ENCODE results near the gene CMIP. TPM values are rescaled to one million over a fixed set of nuclear protein-coding genes. Genes with fewer than 3 reads are reported as not detected.

CMIP gene
- total RNA-seq, 1 experiment from 2014 or later: 68.0 TPM

DNA sequence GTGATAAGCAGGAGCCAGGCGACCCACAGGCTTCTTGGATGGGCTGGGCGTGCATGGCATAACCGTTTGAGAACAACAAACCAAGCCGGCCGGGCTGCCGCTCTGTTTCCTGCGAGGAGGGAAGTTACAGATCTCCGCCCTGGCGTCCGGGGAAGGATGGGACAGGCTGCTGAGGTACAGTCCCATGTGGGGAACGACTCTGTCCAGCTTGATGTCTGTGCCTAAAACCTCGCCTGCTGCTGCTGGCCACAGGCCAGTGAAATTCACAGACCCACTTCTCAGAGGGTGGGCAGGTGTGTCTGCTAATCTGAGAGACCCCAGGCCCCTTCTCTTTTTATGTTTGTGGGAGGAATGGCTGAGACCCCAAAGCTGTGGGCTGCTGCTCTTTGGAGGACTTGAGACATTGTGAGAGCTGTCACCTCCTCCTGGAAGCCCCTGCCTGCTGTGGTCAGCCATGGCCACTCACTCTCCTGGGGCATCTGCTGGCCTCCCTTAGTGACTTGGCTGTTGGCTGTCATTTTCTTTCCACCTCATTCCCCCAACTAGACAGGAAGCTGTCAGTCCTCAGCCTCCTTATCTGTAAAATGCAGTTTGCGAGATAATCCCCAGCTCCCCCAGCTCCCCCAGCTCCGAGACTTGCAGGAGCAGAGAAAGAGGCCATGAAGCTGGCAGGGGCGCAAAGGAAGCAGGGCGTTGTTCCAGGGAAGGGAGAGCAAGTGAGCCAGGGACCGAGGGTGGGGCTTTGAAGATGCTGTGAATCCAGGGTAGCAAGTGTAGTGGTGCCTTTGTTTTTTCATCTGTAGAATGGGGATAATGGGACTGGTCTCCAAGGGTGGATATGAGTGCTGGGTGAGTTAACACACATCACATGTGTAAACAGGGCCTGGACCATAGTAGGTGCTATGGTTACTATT, 51.0 kb downstream of the CMIP start:
- peaks cover 16% of the 10 kb centered on the region for H3K4me1 ChIP-seq
- Mint-ChIP-seq H3K4me3 (ENCODE audit: unreplicated experiment) (no peak overlapping the region), H3K36me3 (ENCODE audit: insufficient read depth, unreplicated experiment) (peaks cover 13% of the 10 kb centered on the region), H3K27ac (ENCODE audit: unreplicated experiment) (no peak overlapping the region), H3K27me3 (ENCODE audit: insufficient read depth, unreplicated experiment) (no peaks in the 10 kb centered on the region), H3K9me3 (ENCODE audit: unreplicated experiment) (no peaks in the 10 kb centered on the region), H3K4me1 (ENCODE audit: low read depth, unreplicated experiment) (peaks cover 19% of the 10 kb centered on the region)
- DNase-seq: no peak
- BruUV-seq (replicated peaks): no TSS peak
- intact Hi-C loops (cut with micrococcal nuclease; ENCODE audit: unreplicated experiment): no loop called here
- no peaks in the 10 kb centered on the region for H3K27me3 ChIP-seq (replicated peaks; ENCODE audit: control insufficient read depth, insufficient read depth, low read length)
- ChIA-PET POLR2A (no interaction called here), CTCF (interaction anchor here (1.7 kb wide), 1 partner anchor 45 kb away, joined by 3 read pairs; no protein-coding TSS in a partner anchor)
- H3K4me3 ChIP-seq (ENCODE audit: low read depth, low read length): no peak overlapping the region
- no peaks in the 10 kb centered on the region for H3K9me3 ChIP-seq
- H3K36me3 ChIP-seq (ENCODE audit: control insufficient read depth, insufficient read depth, low read length): peaks cover 2% of the 10 kb centered on the region; the same call in 1 of the 2 replicates
- TF ChIP-seq, protein P1, sequence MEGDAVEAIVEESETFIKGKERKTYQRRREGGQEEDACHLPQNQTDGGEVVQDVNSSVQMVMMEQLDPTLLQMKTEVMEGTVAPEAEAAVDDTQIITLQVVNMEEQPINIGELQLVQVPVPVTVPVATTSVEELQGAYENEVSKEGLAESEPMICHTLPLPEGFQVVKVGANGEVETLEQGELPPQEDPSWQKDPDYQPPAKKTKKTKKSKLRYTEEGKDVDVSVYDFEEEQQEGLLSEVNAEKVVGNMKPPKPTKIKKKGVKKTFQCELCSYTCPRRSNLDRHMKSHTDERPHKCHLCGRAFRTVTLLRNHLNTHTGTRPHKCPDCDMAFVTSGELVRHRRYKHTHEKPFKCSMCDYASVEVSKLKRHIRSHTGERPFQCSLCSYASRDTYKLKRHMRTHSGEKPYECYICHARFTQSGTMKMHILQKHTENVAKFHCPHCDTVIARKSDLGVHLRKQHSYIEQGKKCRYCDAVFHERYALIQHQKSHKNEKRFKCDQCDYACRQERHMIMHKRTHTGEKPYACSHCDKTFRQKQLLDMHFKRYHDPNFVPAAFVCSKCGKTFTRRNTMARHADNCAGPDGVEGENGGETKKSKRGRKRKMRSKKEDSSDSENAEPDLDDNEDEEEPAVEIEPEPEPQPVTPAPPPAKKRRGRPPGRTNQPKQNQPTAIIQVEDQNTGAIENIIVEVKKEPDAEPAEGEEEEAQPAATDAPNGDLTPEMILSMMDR (IDR thresholded peaks at IDR 0.05; ENCODE audit: insufficient read depth in 1 of 2, low read depth in 1 of 2, low read length in 1 of 2, severe bottlenecking in 1 of 2, unreplicated experiment in 1 of 2): no peak

DNA sequence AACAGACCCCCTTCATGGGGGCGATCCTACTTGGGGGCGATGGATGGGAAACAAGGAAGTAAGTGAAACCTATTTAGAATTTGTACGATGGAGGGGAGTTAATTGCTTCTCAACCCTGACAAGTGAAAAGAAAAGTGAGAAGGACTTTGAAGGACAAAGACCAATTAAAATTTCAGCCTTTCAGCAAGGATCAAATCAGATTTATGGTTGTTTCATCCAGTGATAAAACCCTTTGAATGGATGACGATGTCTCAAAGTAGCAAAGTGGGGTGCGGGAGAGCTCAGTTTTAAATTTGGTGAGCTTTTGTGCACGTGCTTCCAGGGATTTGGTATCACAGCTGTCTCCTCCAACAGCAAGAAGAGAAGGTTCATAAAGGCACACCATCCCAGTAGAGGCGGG, 51.7 kb downstream of the CMIP start:
- CTCF ChIA-PET: no interaction called here
- POLR2A ChIA-PET: no interaction called here
- no peak overlapping the region for H3K4me3 Mint-ChIP-seq (ENCODE audit: unreplicated experiment)
- TF ChIP-seq, protein P1 (IDR thresholded peaks at IDR 0.05; ENCODE audit: insufficient read depth in 1 of 2, low read depth in 1 of 2, low read length in 1 of 2, severe bottlenecking in 1 of 2, unreplicated experiment in 1 of 2): no peak
- peaks cover 23% of the 10 kb centered on the region for H3K4me1 Mint-ChIP-seq (ENCODE audit: low read depth, unreplicated experiment)
- H3K36me3 Mint-ChIP-seq (ENCODE audit: insufficient read depth, unreplicated experiment): peaks cover 17% of the 10 kb centered on the region
- no TSS peak for BruUV-seq (replicated peaks)
- Histone ChIP-seq H3K4me3 (ENCODE audit: low read depth, low read length) (no peak overlapping the region), H3K4me1 (peaks cover 16% of the 10 kb centered on the region), H3K36me3 (ENCODE audit: control insufficient read depth, insufficient read depth, low read length) (peaks cover 2% of the 10 kb centered on the region; the same call in 1 of the 2 replicates), H3K9me3 (no peaks in the 10 kb centered on the region), H3K27me3 (replicated peaks; ENCODE audit: control insufficient read depth, insufficient read depth, low read length) (no peaks in the 10 kb centered on the region)
- no peaks in the 10 kb centered on the region for H3K9me3 Mint-ChIP-seq (ENCODE audit: unreplicated experiment)
- no peak overlapping the region for H3K27ac Mint-ChIP-seq (ENCODE audit: unreplicated experiment)
- no peaks in the 10 kb centered on the region for H3K27me3 Mint-ChIP-seq (ENCODE audit: insufficient read depth, unreplicated experiment)
- intact Hi-C loops (cut with micrococcal nuclease; ENCODE audit: unreplicated experiment): no loop called here
- no peak for DNase-seq

DNA sequence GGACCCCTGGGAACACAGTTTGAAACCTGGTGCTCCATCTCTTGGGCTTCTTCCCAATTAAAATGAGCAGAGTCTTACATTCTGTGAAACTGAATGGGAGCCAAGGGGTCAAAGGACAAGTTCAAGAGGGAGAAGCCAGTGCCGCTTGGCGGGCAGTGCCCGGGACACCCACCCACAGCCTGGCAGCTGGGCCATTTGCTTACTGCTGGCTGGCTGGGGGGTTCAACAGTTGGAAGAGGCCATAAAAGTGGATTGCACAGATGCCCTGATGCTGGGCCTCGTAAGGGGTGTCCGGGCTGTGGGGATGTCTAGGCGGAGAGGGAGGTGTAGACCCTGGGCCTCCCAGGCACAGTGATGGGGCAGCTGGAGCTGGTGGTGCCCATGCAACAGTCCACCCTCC, 52.1 kb downstream of the CMIP start:
- intact Hi-C loops (cut with micrococcal nuclease; ENCODE audit: unreplicated experiment): no loop called here
- Histone ChIP-seq H3K4me1 (peaks cover 16% of the 10 kb centered on the region), H3K27me3 (replicated peaks; ENCODE audit: control insufficient read depth, insufficient read depth, low read length) (no peaks in the 10 kb centered on the region), H3K9me3 (no peaks in the 10 kb centered on the region), H3K4me3 (ENCODE audit: low read depth, low read length) (no peak overlapping the region), H3K36me3 (ENCODE audit: control insufficient read depth, insufficient read depth, low read length) (peaks cover 2% of the 10 kb centered on the region; the same call in 1 of the 2 replicates)
- peaks cover 17% of the 10 kb centered on the region for H3K36me3 Mint-ChIP-seq (ENCODE audit: insufficient read depth, unreplicated experiment)
- CTCF ChIA-PET: no interaction called here
- no peaks in the 10 kb centered on the region for H3K9me3 Mint-ChIP-seq (ENCODE audit: unreplicated experiment)
- POLR2A ChIA-PET: no interaction called here
- no TSS peak for BruUV-seq (replicated peaks)
- no peak for DNase-seq
- H3K4me3 Mint-ChIP-seq (ENCODE audit: unreplicated experiment): no peak overlapping the region
- no peaks in the 10 kb centered on the region for H3K27me3 Mint-ChIP-seq (ENCODE audit: insufficient read depth, unreplicated experiment)
- no peak overlapping the region for H3K27ac Mint-ChIP-seq (ENCODE audit: unreplicated experiment)
- peaks cover 23% of the 10 kb centered on the region for H3K4me1 Mint-ChIP-seq (ENCODE audit: low read depth, unreplicated experiment)
- TF ChIP-seq, protein P1 (IDR thresholded peaks at IDR 0.05; ENCODE audit: insufficient read depth in 1 of 2, low read depth in 1 of 2, low read length in 1 of 2, severe bottlenecking in 1 of 2, unreplicated experiment in 1 of 2): no peak
